Ishikawa (cell line): ENCODE results near the gene BAG1.

Source experiments
- CEBPB ChIP-seq: IDR thresholded peaks from 2 replicates; pipeline ENCODE4 v1.6.1; 2012
- CREB1 ChIP-seq: IDR thresholded peaks from 2 replicates; pipeline ENCODE4 v1.6.1; 2012; ENCODE audit warnings: low read depth
- EGR1 ChIP-seq: IDR thresholded peaks from 2 replicates; pipeline ENCODE4 v1.6.1; 2012
- EP300 ChIP-seq: IDR thresholded peaks from 2 replicates; pipeline ENCODE4 v1.6.1; 2012; ENCODE audit warnings: borderline replicate concordance
- FOXM1 ChIP-seq: IDR thresholded peaks from 2 replicates; pipeline ENCODE4 v1.6.1; 2012; ENCODE audit warnings: low read depth, borderline replicate concordance
- NFIC ChIP-seq: IDR thresholded peaks from 2 replicates; pipeline ENCODE4 v1.6.1; 2012
- RAD21 ChIP-seq: IDR thresholded peaks from 2 replicates; pipeline ENCODE4 v1.6.1; 2012; ENCODE audit warnings: low read depth
- REST ChIP-seq: IDR thresholded peaks from 2 replicates; pipeline ENCODE4 v1.6.1; 2012; ENCODE audit warnings: low read depth, mild to moderate bottlenecking
- TAF1 ChIP-seq: IDR thresholded peaks from 2 replicates; pipeline ENCODE4 v1.6.1; 2012; ENCODE audit warnings: low read depth, mild to moderate bottlenecking
- ZBTB7A ChIP-seq: IDR thresholded peaks from 2 replicates; pipeline ENCODE4 v1.6.1; 2012; ENCODE audit warnings: low read depth

GRCh38 chr9:33210006-33210715 is 54.3 kb downstream of the BAG1 start:
- no peak for TF ChIP-seq FOXM1
- TF ChIP-seq EGR1 = no peak
- TF ChIP-seq REST = no peak
- TF ChIP-seq RAD21 = no peak
- TF ChIP-seq EP300 = no peak
- TF ChIP-seq TAF1 = no peak
- TF ChIP-seq ZBTB7A = no peak
- TF ChIP-seq CREB1 = no peak
- TF ChIP-seq CEBPB = no peak
- no peak for TF ChIP-seq NFIC
